WTC11 (cell line): ENCODE measurements around the gene CTNNA1. TPM values are rescaled to one million over a fixed set of nuclear protein-coding genes. Genes with fewer than 3 reads are reported as not detected.

ENCODE experiments used
- ATAC-seq: fragments of 200-7000 bp; cut with Tn5 transposase; 2 replicates; pipeline ENCODE4 v1.10.0; 2021; ENCODE audit warnings: mild to moderate bottlenecking, moderate library complexity
- CTCF ChIA-PET: fragments of 300-600 bp; sonication (Branson Sonifier 250); formaldehyde crosslinking; loops from one replicate; lab custom pipeline; 2021; ENCODE audit warnings: antibody characterized with exemption; lab: Charles Lee
- POLR2A ChIA-PET: fragments of 350-600 bp; sonication (Branson Sonifier 250); formaldehyde crosslinking; loops from one replicate; lab custom pipeline; 2021; ENCODE audit warnings: antibody characterized with exemption; lab: Charles Lee
- DNase-seq: peaks from one replicate; pipeline ENCODE4 v3.0.0; 2021; ENCODE audit warnings: low spot score
- H3K27ac Mint-ChIP-seq: 2 replicates; pipeline ENCODE4 v1.8.0; 2021; ENCODE audit warnings: mixed read lengths
- H3K27me3 Mint-ChIP-seq: 2 replicates; pipeline ENCODE4 v1.8.0; 2021; ENCODE audit warnings: low read depth, mild to moderate bottlenecking, moderate library complexity, mixed read lengths
- H3K36me3 Mint-ChIP-seq: 2 replicates; pipeline ENCODE4 v1.8.0; 2021; ENCODE audit warnings: mixed read lengths
- H3K4me1 Mint-ChIP-seq: 2 replicates; pipeline ENCODE4 v1.8.0; 2022; ENCODE audit warnings: mixed read lengths
- H3K4me3 Mint-ChIP-seq: 2 replicates; pipeline ENCODE4 v1.8.0; 2021; ENCODE audit warnings: mild to moderate bottlenecking, moderate library complexity, mixed read lengths
- H3K9me3 Mint-ChIP-seq: 2 replicates; pipeline ENCODE4 v1.8.0; 2021; ENCODE audit warnings: mixed read lengths
- ARID4B ChIP-seq: sonication (generic); formaldehyde crosslinking; IDR thresholded peaks from 2 replicates; pipeline ENCODE4 v1.8.0; 2023; ENCODE audit warnings: missing genetic modification reagents, mild to moderate bottlenecking, borderline replicate concordance
- ATF1 ChIP-seq: sonication (generic); formaldehyde crosslinking; IDR thresholded peaks from 2 replicates; pipeline ENCODE4 v1.8.1; 2023; ENCODE audit warnings: mild to moderate bottlenecking, moderate library complexity, missing genetic modification reagents
- ELF4 ChIP-seq: sonication (generic); formaldehyde crosslinking; IDR thresholded peaks from 2 replicates; pipeline ENCODE4 v1.8.1; 2022; ENCODE audit warnings: low read depth, mild to moderate bottlenecking, moderate library complexity, missing genetic modification reagents
- EMX1 ChIP-seq: fragments of 250-450 bp; sonication (Bioruptor Pico); IDR thresholded peaks from 2 replicates; pipeline ENCODE4 v1.8.0; 2021; ENCODE audit warnings: mild to moderate bottlenecking
- FOXJ3 ChIP-seq: sonication (generic); formaldehyde crosslinking; IDR thresholded peaks from 2 replicates; pipeline ENCODE4 v1.9.0; 2021; ENCODE audit warnings: missing genetic modification reagents, mild to moderate bottlenecking, borderline replicate concordance
- FOXK1 ChIP-seq: sonication (generic); formaldehyde crosslinking; IDR thresholded peaks from 2 replicates; pipeline ENCODE4 v1.8.0; 2022; ENCODE audit warnings: mild to moderate bottlenecking, moderate library complexity, missing genetic modification reagents
- FOXP1 ChIP-seq: sonication (generic); formaldehyde crosslinking; IDR thresholded peaks from 2 replicates; pipeline ENCODE4 v1.8.0; 2022; ENCODE audit warnings: missing genetic modification reagents, mild to moderate bottlenecking, moderate library complexity, borderline replicate concordance
- GABPB1 ChIP-seq: sonication (generic); formaldehyde crosslinking; IDR thresholded peaks from 2 replicates; pipeline ENCODE4 v1.8.1; 2023; ENCODE audit warnings: mild to moderate bottlenecking, missing genetic modification reagents
- GRHL2 ChIP-seq: fragments of 250-450 bp; sonication (Bioruptor Pico); IDR thresholded peaks from 2 replicates; pipeline ENCODE4 v1.8.0; 2022; ENCODE audit warnings: mild to moderate bottlenecking, moderate library complexity; ENCODE audit not compliant: insufficient replicate concordance, severe bottlenecking
- HMGA2 ChIP-seq: fragments of 250-450 bp; sonication (Bioruptor Pico); IDR thresholded peaks from 2 replicates; pipeline ENCODE4 v1.4.0; 2021; ENCODE audit warnings: mild to moderate bottlenecking, moderate library complexity
- NR1H2 ChIP-seq: sonication (generic); formaldehyde crosslinking; IDR thresholded peaks from 2 replicates; pipeline ENCODE4 v1.9.0; 2021; ENCODE audit warnings: mild to moderate bottlenecking, moderate library complexity, missing genetic modification reagents
- NR2C2 ChIP-seq: sonication (generic); formaldehyde crosslinking; IDR thresholded peaks from 2 replicates; pipeline ENCODE4 v1.8.0; 2022; ENCODE audit warnings: mild to moderate bottlenecking, missing genetic modification reagents
- PREB ChIP-seq: sonication (generic); formaldehyde crosslinking; IDR thresholded peaks from 2 replicates; pipeline ENCODE4 v1.8.1; 2022; ENCODE audit warnings: mild to moderate bottlenecking, missing genetic modification reagents, moderate library complexity, borderline replicate concordance
- USF1 ChIP-seq: sonication (generic); formaldehyde crosslinking; IDR thresholded peaks from 2 replicates; pipeline ENCODE4 v1.8.0; 2022; ENCODE audit warnings: mild to moderate bottlenecking, missing genetic modification reagents
- ZBTB21 ChIP-seq: sonication (generic); formaldehyde crosslinking; IDR thresholded peaks from 2 replicates; pipeline ENCODE4 v1.8.1; 2023; ENCODE audit warnings: mild to moderate bottlenecking, missing genetic modification reagents, borderline replicate concordance
- total RNA-seq: library from RNA; stranded (reverse); gene quantifications from 3 replicates; pipeline ENCODE4 v1.2.3, GENCODE V29; 2021
- TF ChIP-seq, protein P1 (sequence below): sonication (generic); formaldehyde crosslinking; IDR thresholded peaks from 2 replicates; pipeline ENCODE4 v1.8.0; 2022; ENCODE audit warnings: missing genetic modification reagents
- TF ChIP-seq, protein P2 (sequence below): fragments of 200-600 bp; IDR thresholded peaks from 2 replicates; pipeline ENCODE4 v1.8.0; 2022; ENCODE audit warnings: antibody characterized with exemption

Gene CTNNA1
- total RNA-seq, 1 experiment from 2014 or later, result 309 TPM

DNA sequence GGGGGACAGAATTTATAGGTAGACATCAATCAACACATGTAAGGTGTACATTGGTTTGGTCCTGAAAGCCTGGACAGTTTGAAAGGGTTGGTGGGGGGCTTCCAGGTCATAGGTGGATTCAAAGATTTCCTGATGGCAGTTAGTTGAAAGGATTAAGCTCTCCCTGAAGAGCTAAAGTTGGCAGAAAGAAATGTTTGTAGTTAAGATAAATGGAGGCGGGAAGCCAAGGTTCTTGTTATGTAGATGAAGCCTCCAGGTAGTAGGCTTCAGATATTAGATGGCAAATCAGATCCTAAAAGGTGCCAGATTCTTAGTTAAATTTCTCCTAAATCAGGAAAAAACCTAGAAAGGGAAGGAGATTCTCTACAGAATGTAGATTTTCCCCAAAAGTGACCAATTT, 130.9 kb downstream of the CTNNA1 start (continued):
- no peak for TF ChIP-seq HMGA2 (CRISPR knock-in tag)
- TF ChIP-seq FOXP1 (CRISPR knock-in tag), result no peak
- no peak for TF ChIP-seq ATF1 (CRISPR knock-in tag)
- no peak for TF ChIP-seq PREB (CRISPR knock-in tag)

GRCh38 chr5:138884554-138884953, 131.3 kb downstream of the CTNNA1 start:
- peaks cover 65% of the 10 kb centered on the region for H3K4me1 Mint-ChIP-seq
- peaks cover 44% of the 10 kb centered on the region for H3K36me3 Mint-ChIP-seq
- no peaks in the 10 kb centered on the region for H3K27me3 Mint-ChIP-seq
- CTCF ChIA-PET, result interaction anchor here (1.0 kb wide), 1 partner anchor 48 kb away, joined by 3 read pairs; no protein-coding TSS in a partner anchor
- peaks cover 9% of the 10 kb centered on the region for H3K9me3 Mint-ChIP-seq
- H3K27ac Mint-ChIP-seq, result peak overlapping the region; percentile 92
- ATAC-seq (peak; percentile 81), DNase-seq (no peak)
- peak overlapping the region; percentile 53 for H3K4me3 Mint-ChIP-seq
- TF ChIP-seq, protein P1, sequence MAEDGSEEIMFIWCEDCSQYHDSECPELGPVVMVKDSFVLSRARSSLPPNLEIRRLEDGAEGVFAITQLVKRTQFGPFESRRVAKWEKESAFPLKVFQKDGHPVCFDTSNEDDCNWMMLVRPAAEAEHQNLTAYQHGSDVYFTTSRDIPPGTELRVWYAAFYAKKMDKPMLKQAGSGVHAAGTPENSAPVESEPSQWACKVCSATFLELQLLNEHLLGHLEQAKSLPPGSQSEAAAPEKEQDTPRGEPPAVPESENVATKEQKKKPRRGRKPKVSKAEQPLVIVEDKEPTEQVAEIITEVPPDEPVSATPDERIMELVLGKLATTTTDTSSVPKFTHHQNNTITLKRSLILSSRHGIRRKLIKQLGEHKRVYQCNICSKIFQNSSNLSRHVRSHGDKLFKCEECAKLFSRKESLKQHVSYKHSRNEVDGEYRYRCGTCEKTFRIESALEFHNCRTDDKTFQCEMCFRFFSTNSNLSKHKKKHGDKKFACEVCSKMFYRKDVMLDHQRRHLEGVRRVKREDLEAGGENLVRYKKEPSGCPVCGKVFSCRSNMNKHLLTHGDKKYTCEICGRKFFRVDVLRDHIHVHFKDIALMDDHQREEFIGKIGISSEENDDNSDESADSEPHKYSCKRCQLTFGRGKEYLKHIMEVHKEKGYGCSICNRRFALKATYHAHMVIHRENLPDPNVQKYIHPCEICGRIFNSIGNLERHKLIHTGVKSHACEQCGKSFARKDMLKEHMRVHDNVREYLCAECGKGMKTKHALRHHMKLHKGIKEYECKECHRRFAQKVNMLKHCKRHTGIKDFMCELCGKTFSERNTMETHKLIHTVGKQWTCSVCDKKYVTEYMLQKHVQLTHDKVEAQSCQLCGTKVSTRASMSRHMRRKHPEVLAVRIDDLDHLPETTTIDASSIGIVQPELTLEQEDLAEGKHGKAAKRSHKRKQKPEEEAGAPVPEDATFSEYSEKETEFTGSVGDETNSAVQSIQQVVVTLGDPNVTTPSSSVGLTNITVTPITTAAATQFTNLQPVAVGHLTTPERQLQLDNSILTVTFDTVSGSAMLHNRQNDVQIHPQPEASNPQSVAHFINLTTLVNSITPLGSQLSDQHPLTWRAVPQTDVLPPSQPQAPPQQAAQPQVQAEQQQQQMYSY (CRISPR knock-in tag), result no peak
- TF ChIP-seq FOXJ3 (no peak), ELF4 (CRISPR knock-in tag) (no peak), NR1H2 (CRISPR knock-in tag) (no peak), FOXK1 (no peak), GRHL2 (CRISPR knock-in tag) (no peak), NR2C2 (CRISPR knock-in tag) (no peak), GABPB1 (no peak), USF1 (no peak)
- TF ChIP-seq, protein P2, sequence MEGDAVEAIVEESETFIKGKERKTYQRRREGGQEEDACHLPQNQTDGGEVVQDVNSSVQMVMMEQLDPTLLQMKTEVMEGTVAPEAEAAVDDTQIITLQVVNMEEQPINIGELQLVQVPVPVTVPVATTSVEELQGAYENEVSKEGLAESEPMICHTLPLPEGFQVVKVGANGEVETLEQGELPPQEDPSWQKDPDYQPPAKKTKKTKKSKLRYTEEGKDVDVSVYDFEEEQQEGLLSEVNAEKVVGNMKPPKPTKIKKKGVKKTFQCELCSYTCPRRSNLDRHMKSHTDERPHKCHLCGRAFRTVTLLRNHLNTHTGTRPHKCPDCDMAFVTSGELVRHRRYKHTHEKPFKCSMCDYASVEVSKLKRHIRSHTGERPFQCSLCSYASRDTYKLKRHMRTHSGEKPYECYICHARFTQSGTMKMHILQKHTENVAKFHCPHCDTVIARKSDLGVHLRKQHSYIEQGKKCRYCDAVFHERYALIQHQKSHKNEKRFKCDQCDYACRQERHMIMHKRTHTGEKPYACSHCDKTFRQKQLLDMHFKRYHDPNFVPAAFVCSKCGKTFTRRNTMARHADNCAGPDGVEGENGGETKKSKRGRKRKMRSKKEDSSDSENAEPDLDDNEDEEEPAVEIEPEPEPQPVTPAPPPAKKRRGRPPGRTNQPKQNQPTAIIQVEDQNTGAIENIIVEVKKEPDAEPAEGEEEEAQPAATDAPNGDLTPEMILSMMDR, result no peak
- TF ChIP-seq, all 79 proteins: peak for 0
- POLR2A ChIA-PET, result no interaction called here

GRCh38 chr5:138889994-138890393, 136.8 kb downstream of the CTNNA1 start:
- Mint-ChIP-seq H3K9me3 (peaks cover 23% of the 10 kb centered on the region), H3K36me3 (peaks cover 59% of the 10 kb centered on the region), H3K4me1 (peaks cover 16% of the 10 kb centered on the region), H3K4me3 (no peak overlapping the region), H3K27me3 (no peaks in the 10 kb centered on the region), H3K27ac (no peak overlapping the region)
- POLR2A ChIA-PET, result no interaction called here
- TF ChIP-seq ZBTB21 (no peak), EMX1 (no peak), NR2C2 (CRISPR knock-in tag) (no peak), ARID4B (CRISPR knock-in tag) (no peak)
- TF ChIP-seq, protein P1 (CRISPR knock-in tag), result no peak
- no peak for ATAC-seq
- CTCF ChIA-PET, result no interaction called here
- DNase-seq, result no peak
